HepG2 (cell line): ENCODE measurements around the gene GALNT10. TPM values are rescaled to one million over a fixed set of nuclear protein-coding genes. Genes with fewer than 3 reads are reported as not detected.

ENCODE experiments used
- ATAC-seq: fragments of 200-7000 bp; cut with Tn5 transposase; 3 replicates; pipeline ENCODE4 v1.9.1; 2020; ENCODE audit warnings: mild to moderate bottlenecking, moderate library complexity
- BruUV-seq: library from RNA; stranded (reverse); fragments of 400-500 nt; replicated peaks from 2 replicates; lab custom pipeline; 2021; lab: Mats Ljungman, UMichigan
- CTCF ChIA-PET: fragments of 300-600 bp; formaldehyde crosslinking; extraction: SDS; loops from one replicate; lab custom pipeline; 2021; ENCODE audit warnings: low total read pairs, inconsistent platforms, low intra/inter-chr PET ratio; lab: Yijun Ruan, JAX
- POLR2A ChIA-PET: fragments of 350-600 bp; sonication (Branson Sonifier 250); formaldehyde crosslinking; loops from one replicate; lab custom pipeline; 2020; ENCODE audit warnings: antibody characterized with exemption, inconsistent platforms; lab: Yijun Ruan, JAX
- DNase-seq: peaks from one replicate; pipeline ENCODE4 v3.0.0-alpha.2; 2015; ENCODE audit warnings: low spot score
- FAIRE-seq: peaks from 3 replicates; lab custom pipeline; 2011; peaks lifted over from hg19 to GRCh38; lab: Jason Lieb, UNC
- H2AFZ ChIP-seq: one replicate; pipeline ENCODE4 v1.6.1; 2011; ENCODE audit warnings: low read length, inconsistent platforms
- H3K27ac ChIP-seq: fragments of 300-600 bp; 3 replicates; pipeline ENCODE4 v1.8.0; 2011; ENCODE audit warnings: mixed run types, mild to moderate bottlenecking, mixed read lengths, low read length, inconsistent platforms; ENCODE audit not compliant: insufficient read depth; ENCODE audit errors: extremely low read length
- H3K27me3 ChIP-seq, 2 experiments: fragments of 200-600 bp in 1 of 2; 2 replicates in 1 of 2; 3 replicates in 1 of 2; pipeline versions ENCODE4 v1.6.0 to v1.8.0; 2011; ENCODE audit warnings: low read length in 2 of 2, mild to moderate bottlenecking in 2 of 2, moderate library complexity in 2 of 2, inconsistent platforms in 1 of 2; ENCODE audit not compliant: insufficient read depth in 2 of 2, control insufficient read depth in 1 of 2
- H3K36me3 ChIP-seq, 2 experiments: fragments of 200-600 bp in 1 of 2; replicated peaks in 1 of 2; 2 replicates in 1 of 2; 3 replicates in 1 of 2; pipeline versions ENCODE4 v1.5.1 to v1.8.0; 2011; ENCODE audit warnings: low read length in 2 of 2, inconsistent platforms in 1 of 2; ENCODE audit not compliant: insufficient read depth in 2 of 2, control insufficient read depth in 1 of 2
- H3K4me1 ChIP-seq: 2 replicates; pipeline ENCODE4 v1.5.1; 2012; ENCODE audit warnings: low read length, inconsistent platforms; ENCODE audit not compliant: insufficient read depth
- H3K4me2 ChIP-seq: 2 replicates; pipeline ENCODE4 v1.6.0; 2011; ENCODE audit warnings: low read depth, low read length, inconsistent platforms
- H3K4me3 ChIP-seq, 3 experiments: fragments of 200-600 bp in 1 of 3; sonication (generic), shearing (Covaris generic) in 1 of 3; replicated peaks in 1 of 3; 2 replicates each; pipeline ENCODE4 v1.5.1; 2011 to 2016; ENCODE audit warnings: low read length in 3 of 3, inconsistent platforms in 2 of 3, low read depth in 2 of 3, mild to moderate bottlenecking in 2 of 3, control low read depth in 1 of 3, mixed read lengths in 1 of 3; ENCODE audit not compliant: insufficient read depth in 1 of 3
- H3K79me2 ChIP-seq: one replicate; pipeline ENCODE4 v1.6.1; 2011; ENCODE audit warnings: low read length, inconsistent platforms; ENCODE audit not compliant: insufficient read depth
- H3K9ac ChIP-seq: 2 replicates; pipeline ENCODE4 v1.6.0; 2011; ENCODE audit warnings: mild to moderate bottlenecking, low read depth, low read length, inconsistent platforms; ENCODE audit not compliant: insufficient read depth
- H3K9me3 ChIP-seq: 2 replicates; pipeline ENCODE4 v1.5.1; 2012; ENCODE audit warnings: mild to moderate bottlenecking, low read length
- H4K20me1 ChIP-seq: 2 replicates; pipeline ENCODE4 v1.6.0; 2011; ENCODE audit warnings: inconsistent platforms, mild to moderate bottlenecking, low read length, moderate library complexity; ENCODE audit not compliant: insufficient read depth
- ATF4 ChIP-seq, 2 experiments: fragments of 450-650 bp in 1 of 2; sonication (generic) in 1 of 2; formaldehyde crosslinking; IDR thresholded peaks; 2 replicates each; pipeline versions ENCODE4 v1.5.0 to v1.8.0; 2020 to 2022; ENCODE audit warnings: mild to moderate bottlenecking in 1 of 2, missing genetic modification reagents in 1 of 2
- BRD4 ChIP-seq: sonication (generic); formaldehyde crosslinking; IDR thresholded peaks from 2 replicates; pipeline ENCODE4 v1.4.0; 2020; ENCODE audit warnings: missing genetic modification reagents
- ETV6 ChIP-seq: sonication (generic); formaldehyde crosslinking; conservative IDR thresholded peaks from 2 replicates; pipeline ENCODE4 v1.4.0; 2020; ENCODE audit warnings: missing genetic modification reagents
- ISX ChIP-seq: sonication (generic); formaldehyde crosslinking; conservative IDR thresholded peaks from 2 replicates; pipeline ENCODE4 v1.5.0; 2020; ENCODE audit warnings: missing genetic modification reagents
- SAFB2 ChIP-seq: sonication (generic); formaldehyde crosslinking; IDR thresholded peaks from 2 replicates; pipeline ENCODE4 v1.5.1; 2020; ENCODE audit warnings: missing genetic modification reagents, low read depth, mild to moderate bottlenecking, borderline replicate concordance
- ZBTB37 ChIP-seq: sonication (generic); formaldehyde crosslinking; IDR thresholded peaks from 2 replicates; pipeline ENCODE4 v1.4.0; 2020; ENCODE audit warnings: mild to moderate bottlenecking, missing genetic modification reagents
- ZGPAT ChIP-seq: IDR thresholded peaks from 2 replicates; pipeline ENCODE4 v1.6.1; 2016; ENCODE audit warnings: mild to moderate bottlenecking
- ZNF660 ChIP-seq: sonication (generic); formaldehyde crosslinking; IDR thresholded peaks from 2 replicates; pipeline ENCODE4 v1.5.1; 2020; ENCODE audit warnings: mild to moderate bottlenecking, low read depth, missing genetic modification reagents, borderline replicate concordance
- WGBS: methylation state at CpG from one replicate; pipeline ENCODE4 v1.1.6; 2017; ENCODE audit warnings: low lambda C conversion rate; 5-methylcytosine and 5-hydroxymethylcytosine counted together
- in situ Hi-C: cut with HindIII; loops from 2 replicates; pipeline ENCODE4 v1.10.0; 2017; ENCODE audit warnings: low pct_unique_long_range_greater_than_20kb; ENCODE audit not compliant: extremely low pct_ligation_motif_present
- intact Hi-C: fragments of 100-400 bp; cut with micrococcal nuclease; formaldehyde crosslinking; loops from one replicate; pipeline ENCODE4 v1.10.0; 2022; ENCODE audit not compliant: unreplicated experiment
- polyA plus RNA-seq, 8 experiments: library from polyadenylated mRNA; depleted of rRNA in 3 of 8; stranded (reverse) in 7 of 8; unstranded in 1 of 8; fragments of >200 nt; fragmentation: Illumina TruSeq in 4 of 8; extraction: Trizol in 4 of 8; gene quantifications; 2 replicates each; pipeline versions ENCODE4 v1.2.1 to v1.2.3, GENCODE V29; 2011 to 2016; ENCODE audit warnings: low read depth in 4 of 8, missing spikeins in 1 of 8, mixed read lengths in 1 of 8; ENCODE audit not compliant: insufficient read depth in 1 of 8
- total RNA-seq, 5 experiments: library from RNA; depleted of rRNA; stranded (reverse); fragments of >200 nt; fragmentation: Illumina TruSeq; extraction: Trizol; gene quantifications; 2 replicates each; pipeline ENCODE4 v1.2.3, GENCODE V29; 2016; ENCODE audit warnings: low read depth in 1 of 5
- TF ChIP-seq, protein P1 (sequence below): sonication (generic); formaldehyde crosslinking; IDR thresholded peaks from 2 replicates; pipeline ENCODE4 v1.4.0; 2020; ENCODE audit warnings: missing genetic modification reagents
- TF ChIP-seq, protein P2 (sequence below): sonication (generic); formaldehyde crosslinking; IDR thresholded peaks from 2 replicates; pipeline ENCODE4 v1.5.0; 2020; ENCODE audit warnings: mild to moderate bottlenecking, low read depth, missing genetic modification reagents, borderline replicate concordance
- TF ChIP-seq, protein P3 (sequence below): fragments of 450-650 bp; IDR thresholded peaks from 2 replicates; pipeline ENCODE4 v1.6.1; 2017; ENCODE audit warnings: mild to moderate bottlenecking

GALNT10 gene
- total and polyA plus RNA-seq, 2 of the 13 experiments (the other 11 are each of a cell fraction or from before 2014, with no cell fraction given): 8.1 to 11.2 TPM

DNA sequence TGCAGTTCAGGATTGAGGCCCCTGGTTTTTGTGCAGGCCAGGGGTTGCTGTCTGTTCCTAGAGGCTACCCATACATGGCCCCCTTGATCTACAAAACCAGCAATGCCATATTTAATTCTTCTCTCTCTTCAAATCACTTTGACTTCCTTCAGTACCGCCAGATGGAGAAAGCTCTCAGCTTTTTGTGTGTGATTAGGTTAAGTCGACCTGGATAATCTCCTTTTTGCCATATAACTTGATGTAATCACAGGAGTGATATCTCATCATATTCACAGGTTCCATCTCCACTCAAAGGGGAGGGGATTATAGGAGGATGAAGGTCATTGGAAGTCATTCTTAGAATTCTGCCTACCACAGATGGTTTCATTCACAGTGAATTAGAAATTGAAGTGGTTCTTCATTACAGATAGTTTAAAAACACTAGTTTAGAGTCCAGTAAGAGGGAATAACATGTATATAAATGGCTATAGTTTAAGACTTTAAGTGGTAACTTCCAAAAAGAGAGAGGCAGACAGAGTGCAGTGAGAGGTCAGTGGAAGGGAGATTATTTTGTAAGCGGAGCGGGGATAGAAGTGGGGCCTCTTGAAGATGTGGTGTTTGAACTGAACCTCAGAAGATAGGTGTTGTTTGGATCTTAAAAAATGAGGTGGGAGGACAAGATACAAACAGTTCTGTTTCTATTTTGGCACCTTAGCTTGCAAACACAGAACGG, 85.9 kb downstream of the GALNT10 start:
- TF ChIP-seq ZNF660 (CRISPR knock-in tag) (no peak), ISX (CRISPR knock-in tag) (no peak), ETV6 (CRISPR knock-in tag) (no peak), SAFB2 (CRISPR knock-in tag) (no peak), BRD4 (no peak), ZGPAT (no peak), ATF4 (CRISPR knock-in tag; IDR thresholded peaks at IDR 0.05) (no peak), ZBTB37 (no peak)
- TF ChIP-seq, protein P1, sequence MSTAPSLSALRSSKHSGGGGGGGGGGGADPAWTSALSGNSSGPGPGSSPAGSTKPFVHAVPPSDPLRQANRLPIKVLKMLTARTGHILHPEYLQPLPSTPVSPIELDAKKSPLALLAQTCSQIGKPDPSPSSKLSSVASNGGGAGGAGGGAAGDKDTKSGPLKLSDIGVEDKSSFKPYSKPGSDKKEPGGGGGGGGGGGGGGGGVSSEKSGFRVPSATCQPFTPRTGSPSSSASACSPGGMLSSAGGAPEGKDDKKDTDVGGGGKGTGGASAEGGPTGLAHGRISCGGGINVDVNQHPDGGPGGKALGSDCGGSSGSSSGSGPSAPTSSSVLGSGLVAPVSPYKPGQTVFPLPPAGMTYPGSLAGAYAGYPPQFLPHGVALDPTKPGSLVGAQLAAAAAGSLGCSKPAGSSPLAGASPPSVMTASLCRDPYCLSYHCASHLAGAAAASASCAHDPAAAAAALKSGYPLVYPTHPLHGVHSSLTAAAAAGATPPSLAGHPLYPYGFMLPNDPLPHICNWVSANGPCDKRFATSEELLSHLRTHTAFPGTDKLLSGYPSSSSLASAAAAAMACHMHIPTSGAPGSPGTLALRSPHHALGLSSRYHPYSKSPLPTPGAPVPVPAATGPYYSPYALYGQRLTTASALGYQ (CRISPR knock-in tag): no peak
- TF ChIP-seq, protein P2, sequence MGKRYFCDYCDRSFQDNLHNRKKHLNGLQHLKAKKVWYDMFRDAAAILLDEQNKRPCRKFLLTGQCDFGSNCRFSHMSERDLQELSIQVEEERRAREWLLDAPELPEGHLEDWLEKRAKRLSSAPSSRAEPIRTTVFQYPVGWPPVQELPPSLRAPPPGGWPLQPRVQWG (CRISPR knock-in tag): no peak
- TF ChIP-seq, protein P3, sequence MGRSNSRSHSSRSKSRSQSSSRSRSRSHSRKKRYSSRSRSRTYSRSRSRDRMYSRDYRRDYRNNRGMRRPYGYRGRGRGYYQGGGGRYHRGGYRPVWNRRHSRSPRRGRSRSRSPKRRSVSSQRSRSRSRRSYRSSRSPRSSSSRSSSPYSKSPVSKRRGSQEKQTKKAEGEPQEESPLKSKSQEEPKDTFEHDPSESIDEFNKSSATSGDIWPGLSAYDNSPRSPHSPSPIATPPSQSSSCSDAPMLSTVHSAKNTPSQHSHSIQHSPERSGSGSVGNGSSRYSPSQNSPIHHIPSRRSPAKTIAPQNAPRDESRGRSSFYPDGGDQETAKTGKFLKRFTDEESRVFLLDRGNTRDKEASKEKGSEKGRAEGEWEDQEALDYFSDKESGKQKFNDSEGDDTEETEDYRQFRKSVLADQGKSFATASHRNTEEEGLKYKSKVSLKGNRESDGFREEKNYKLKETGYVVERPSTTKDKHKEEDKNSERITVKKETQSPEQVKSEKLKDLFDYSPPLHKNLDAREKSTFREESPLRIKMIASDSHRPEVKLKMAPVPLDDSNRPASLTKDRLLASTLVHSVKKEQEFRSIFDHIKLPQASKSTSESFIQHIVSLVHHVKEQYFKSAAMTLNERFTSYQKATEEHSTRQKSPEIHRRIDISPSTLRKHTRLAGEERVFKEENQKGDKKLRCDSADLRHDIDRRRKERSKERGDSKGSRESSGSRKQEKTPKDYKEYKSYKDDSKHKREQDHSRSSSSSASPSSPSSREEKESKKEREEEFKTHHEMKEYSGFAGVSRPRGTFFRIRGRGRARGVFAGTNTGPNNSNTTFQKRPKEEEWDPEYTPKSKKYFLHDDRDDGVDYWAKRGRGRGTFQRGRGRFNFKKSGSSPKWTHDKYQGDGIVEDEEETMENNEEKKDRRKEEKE: no peak
- TF ChIP-seq, all 625 proteins: peak for 0
- Histone ChIP-seq H3K27ac (no peak overlapping the region), H3K9ac (no peak overlapping the region), H3K4me3 (no peak overlapping the region), H3K36me3 (no peaks in the 10 kb centered on the region), H3K4me2 (no peak overlapping the region), H3K79me2 (no peaks in the 10 kb centered on the region), H4K20me1 (no peaks in the 10 kb centered on the region), H3K4me1 (0 out of 2 replicates have a peak, but pooled peaks cover 8% of the 10 kb centered on the region), H3K9me3 (no peaks in the 10 kb centered on the region), H3K27me3 (no peaks in the 10 kb centered on the region), H2AFZ (no peak overlapping the region)
- CTCF ChIA-PET: no interaction called here
- intact Hi-C loops (no loop called here), in situ Hi-C loops (no loop called here)
- no peak for FAIRE-seq
- ATAC-seq: no peak
- no peak for DNase-seq
- POLR2A ChIA-PET: no interaction called here
- no TSS peak for BruUV-seq
- 71% methylated on average over 5 of the region's 5 CpGs for WGBS
